Measurements from ENCODE around the gene TCFL5.

Gene TCFL5

DNA sequence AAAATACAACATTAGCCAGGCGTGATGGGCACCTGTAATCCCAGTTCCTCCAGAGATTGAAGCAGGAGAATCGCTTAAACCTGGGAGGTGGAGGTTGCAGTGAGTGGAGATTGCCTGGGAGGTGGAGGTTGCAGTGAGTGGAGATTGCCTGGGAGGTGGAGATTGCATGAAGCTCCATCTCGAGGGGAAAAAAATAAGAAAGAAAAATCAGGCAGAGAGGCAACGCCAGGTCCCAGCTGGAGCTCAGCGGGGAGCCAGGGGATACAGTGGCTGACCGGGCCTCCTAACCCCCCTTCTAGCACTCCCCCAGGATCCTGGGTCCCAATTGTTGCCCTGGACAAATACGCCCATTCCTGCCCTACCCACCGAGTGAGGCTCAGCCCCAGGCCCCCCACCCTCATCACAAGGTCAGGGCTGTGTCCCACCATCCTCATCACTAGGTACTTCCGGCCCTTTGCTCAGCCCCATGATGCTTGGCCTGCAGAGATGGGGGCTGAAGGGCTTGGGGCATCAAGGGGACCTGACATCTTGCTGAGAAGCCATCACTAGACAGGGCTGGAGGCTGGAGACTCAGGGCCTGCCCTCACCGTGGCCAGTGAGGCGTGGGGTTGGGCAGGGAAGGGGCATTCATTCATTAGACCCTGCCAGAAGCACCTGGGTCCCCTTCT lies 55.1 kb downstream of the TCFL5 start:
- DNase-seq (ENCODE audit: insufficient read length, low spot score) (no peak), FAIRE-seq (no peak)
- TF ChIP-seq, protein P1, sequence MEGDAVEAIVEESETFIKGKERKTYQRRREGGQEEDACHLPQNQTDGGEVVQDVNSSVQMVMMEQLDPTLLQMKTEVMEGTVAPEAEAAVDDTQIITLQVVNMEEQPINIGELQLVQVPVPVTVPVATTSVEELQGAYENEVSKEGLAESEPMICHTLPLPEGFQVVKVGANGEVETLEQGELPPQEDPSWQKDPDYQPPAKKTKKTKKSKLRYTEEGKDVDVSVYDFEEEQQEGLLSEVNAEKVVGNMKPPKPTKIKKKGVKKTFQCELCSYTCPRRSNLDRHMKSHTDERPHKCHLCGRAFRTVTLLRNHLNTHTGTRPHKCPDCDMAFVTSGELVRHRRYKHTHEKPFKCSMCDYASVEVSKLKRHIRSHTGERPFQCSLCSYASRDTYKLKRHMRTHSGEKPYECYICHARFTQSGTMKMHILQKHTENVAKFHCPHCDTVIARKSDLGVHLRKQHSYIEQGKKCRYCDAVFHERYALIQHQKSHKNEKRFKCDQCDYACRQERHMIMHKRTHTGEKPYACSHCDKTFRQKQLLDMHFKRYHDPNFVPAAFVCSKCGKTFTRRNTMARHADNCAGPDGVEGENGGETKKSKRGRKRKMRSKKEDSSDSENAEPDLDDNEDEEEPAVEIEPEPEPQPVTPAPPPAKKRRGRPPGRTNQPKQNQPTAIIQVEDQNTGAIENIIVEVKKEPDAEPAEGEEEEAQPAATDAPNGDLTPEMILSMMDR (IDR thresholded peaks at IDR 0.05; ENCODE audit: insufficient read depth, missing control alignments): no peak

DNA sequence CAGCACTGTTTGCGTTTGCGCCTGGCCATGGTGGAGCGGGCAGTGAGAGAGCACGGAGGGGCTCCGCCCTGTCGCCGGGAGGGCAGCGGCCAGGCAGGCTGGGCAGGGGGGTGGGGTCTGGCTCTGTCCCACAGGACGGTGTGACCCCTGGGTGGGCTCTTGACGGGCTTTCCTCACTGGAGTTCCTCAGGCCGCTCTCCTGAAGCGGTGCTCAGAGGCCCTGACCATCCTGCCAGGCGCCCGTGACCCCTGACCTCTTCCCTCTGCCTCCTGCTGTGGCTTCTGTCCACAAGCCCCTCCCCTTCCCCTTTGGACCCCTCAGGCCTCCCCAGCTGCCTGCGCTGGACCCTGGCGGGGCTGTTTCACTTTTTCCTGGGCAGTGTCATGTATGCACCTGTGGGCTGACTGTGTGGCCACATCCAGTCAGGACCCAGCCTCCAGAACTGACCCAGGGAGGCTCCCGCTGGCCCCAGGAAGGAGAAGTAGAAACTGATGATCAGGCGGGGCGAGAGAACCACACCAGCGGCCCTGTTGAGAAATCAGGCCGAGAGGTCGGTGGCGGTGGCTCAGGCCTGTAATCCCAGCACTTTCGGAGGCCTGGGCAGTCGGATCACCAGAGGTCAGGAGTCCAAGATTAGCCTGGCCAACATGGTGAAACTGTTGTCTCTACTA lies 55.8 kb downstream of the TCFL5 start:
- no peak for FAIRE-seq
- DNase-seq (ENCODE audit: insufficient read length, low spot score): no peak
- TF ChIP-seq, protein P1 (IDR thresholded peaks at IDR 0.05; ENCODE audit: insufficient read depth, missing control alignments): no peak

DNA sequence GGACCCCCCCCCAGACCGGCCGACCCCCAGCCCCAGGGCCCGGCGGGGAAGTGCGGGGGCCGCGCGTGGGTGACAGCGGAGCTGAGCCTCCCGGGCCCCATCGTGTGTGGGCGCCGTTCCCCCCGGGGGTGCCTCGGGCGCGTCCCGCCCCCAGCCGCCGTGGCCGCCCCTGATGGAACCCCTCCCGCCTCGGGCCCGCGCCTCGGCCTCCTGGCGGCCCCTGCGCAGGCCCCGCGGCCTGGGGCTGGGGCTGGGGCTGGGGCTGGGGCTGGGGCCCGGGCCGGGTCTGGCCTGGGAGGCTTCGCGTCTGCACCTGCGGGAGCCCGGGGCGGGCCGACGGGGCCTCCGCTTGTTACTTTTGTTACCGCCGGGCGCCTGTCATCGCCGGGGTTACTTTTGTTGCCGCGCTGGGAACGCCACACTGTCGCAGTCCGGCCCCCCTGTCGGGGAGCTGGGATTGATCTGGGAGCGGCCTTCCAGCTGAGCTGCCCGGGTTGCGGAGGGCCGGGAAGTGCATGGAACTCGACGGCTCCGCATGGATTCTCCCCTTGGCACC lies 56.4 kb downstream of the TCFL5 start:
- no peak for DNase-seq (ENCODE audit: insufficient read length, low spot score)
- TF ChIP-seq, protein P1 (IDR thresholded peaks at IDR 0.05; ENCODE audit: insufficient read depth, missing control alignments): no peak
- no peak for FAIRE-seq

DNA sequence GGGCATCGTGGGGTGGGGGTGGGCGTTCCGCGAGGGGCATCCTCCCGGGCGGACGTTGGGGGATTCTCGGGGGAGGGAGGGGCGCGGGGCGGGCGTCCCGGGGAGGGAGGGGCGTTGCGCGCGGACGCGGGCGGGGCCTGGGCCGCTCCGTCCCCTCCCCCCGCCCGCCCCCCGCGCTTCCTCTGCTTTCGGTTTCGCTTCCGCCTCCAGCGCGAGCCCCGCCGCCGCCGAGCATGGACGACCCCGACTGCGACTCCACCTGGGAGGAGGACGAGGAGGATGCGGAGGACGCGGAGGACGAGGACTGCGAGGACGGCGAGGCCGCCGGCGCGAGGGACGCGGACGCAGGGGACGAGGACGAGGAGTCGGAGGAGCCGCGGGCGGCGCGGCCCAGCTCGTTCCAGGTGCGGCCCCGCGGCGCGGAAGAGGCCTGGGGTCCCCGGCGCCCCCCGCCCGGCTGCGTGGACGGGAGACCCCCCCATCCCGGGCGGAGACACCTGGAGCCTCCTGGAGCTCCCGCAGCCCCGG lies 56.9 kb downstream of the TCFL5 start, which contains the start of gene OGFR:
Gene OGFR (plus strand): TSS at position 209 of the 528 bp plus-strand sequence. CDS start 25 bp downstream, at position 234.
- DNase-seq (ENCODE audit: insufficient read length, low spot score): peak; percentile 85
- no peak for FAIRE-seq
- TF ChIP-seq, protein P1 (IDR thresholded peaks at IDR 0.05; ENCODE audit: insufficient read depth, missing control alignments): no peak

DNA sequence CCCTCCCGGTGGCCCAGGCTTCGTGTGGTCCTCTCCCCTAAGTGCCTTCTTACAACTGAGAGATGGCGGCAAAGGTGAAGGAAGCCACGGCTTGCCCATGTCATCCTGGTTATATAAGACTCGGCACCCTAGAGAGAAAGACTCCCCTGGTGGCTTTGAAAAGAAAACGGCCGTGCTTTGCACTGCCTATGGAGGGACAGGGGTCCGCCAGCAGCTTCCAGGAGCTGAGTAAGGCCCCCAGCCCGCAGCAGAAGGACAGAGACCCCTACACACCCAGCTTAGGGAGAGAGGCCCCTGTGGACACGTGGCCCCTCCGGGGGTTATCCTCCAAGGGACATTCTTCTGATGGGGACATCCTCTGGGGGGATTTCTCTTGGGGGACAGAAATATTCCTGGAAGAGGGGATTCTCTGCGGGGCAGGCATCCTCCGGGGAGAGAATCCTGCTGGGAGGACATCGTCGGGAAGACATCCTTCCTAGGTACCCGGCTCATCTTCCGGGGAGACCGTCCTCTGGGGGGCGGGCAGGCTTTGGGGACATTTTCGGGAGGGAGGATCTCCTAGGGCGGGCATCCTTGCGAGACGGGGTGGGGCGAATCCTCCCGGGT lies 57.5 kb downstream of the TCFL5 start:
- no peak for FAIRE-seq
- TF ChIP-seq, protein P1 (IDR thresholded peaks at IDR 0.05; ENCODE audit: insufficient read depth, missing control alignments): no peak
- DNase-seq (ENCODE audit: insufficient read length, low spot score): no peak

DNA sequence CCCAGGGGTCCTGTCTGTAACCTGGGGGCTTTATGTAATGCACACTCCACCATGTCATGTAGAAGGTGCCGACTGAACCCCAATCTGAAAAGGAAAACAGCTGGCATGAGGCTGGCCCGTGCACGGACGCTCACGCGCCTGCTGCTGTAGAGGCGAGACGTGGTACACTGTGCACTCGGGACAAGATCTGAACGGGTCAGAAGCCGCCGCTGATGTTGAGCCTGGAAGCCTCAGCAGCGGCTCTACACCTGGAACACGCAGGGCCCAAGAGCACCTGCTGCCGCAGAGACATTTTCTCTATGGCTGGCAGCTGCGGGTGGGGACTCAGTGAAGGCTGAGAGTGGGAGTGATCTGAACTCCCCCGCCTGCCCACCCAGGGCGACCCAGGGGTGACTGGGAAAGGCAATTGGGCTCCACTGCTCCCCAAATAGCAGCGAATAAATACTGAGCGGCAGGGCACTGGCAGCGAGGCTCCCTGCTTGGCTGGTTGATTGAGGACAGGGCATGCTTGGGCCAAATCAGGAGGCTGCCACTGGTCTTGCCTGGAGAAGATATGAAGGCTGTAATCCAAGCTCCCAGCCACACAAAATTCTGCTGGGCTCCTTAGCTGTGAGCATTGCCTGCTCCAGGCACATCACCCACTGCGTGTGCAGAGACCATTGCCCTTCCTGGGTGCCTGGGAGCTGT lies 59.5 kb downstream of the TCFL5 start:
- TF ChIP-seq, protein P1 (IDR thresholded peaks at IDR 0.05; ENCODE audit: insufficient read depth, missing control alignments): no peak
- FAIRE-seq: no peak
- no peak for DNase-seq (ENCODE audit: insufficient read length, low spot score)
